22Rv1 (cell line): ENCODE data around the gene UTP4.

Source experiments
- ZFX ChIP-seq: fragments of 450-650 bp; IDR thresholded peaks from 2 replicates; pipeline ENCODE4 v1.6.1; 2017; ENCODE audit warnings: antibody characterized with exemption, borderline replicate concordance
- TF ChIP-seq, protein P1 (sequence below): fragments of 450-650 bp; IDR thresholded peaks from 2 replicates; pipeline ENCODE4 v1.5.1; 2017; ENCODE audit warnings: mild to moderate bottlenecking

DNA sequence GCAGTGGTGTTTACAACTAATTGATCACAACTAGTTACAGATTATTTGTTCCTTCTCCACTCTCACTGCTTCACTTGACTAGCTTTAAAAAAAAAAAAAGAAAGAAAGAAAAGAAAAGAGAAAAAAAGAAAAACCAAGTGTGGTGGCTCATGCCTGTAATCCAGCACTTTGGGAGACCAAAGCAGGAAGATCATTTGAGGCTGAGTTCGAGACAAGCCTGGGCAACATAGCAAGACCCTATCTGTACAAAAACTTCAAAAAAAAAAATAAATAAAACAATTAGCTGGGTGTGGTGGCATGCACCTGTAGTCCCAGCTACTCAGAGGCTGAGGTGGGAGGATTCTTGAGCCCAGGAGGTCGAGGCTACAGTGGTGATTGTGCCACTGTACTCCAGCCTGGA, 58.7 kb downstream of the UTP4 start:
- TF ChIP-seq, protein P1, sequence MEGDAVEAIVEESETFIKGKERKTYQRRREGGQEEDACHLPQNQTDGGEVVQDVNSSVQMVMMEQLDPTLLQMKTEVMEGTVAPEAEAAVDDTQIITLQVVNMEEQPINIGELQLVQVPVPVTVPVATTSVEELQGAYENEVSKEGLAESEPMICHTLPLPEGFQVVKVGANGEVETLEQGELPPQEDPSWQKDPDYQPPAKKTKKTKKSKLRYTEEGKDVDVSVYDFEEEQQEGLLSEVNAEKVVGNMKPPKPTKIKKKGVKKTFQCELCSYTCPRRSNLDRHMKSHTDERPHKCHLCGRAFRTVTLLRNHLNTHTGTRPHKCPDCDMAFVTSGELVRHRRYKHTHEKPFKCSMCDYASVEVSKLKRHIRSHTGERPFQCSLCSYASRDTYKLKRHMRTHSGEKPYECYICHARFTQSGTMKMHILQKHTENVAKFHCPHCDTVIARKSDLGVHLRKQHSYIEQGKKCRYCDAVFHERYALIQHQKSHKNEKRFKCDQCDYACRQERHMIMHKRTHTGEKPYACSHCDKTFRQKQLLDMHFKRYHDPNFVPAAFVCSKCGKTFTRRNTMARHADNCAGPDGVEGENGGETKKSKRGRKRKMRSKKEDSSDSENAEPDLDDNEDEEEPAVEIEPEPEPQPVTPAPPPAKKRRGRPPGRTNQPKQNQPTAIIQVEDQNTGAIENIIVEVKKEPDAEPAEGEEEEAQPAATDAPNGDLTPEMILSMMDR: no peak
- no peak for TF ChIP-seq ZFX
